Measurements from ENCODE around the gene TMEM221. TPM values are rescaled to one million over a fixed set of nuclear protein-coding genes. Genes with fewer than 3 reads are reported as not detected.

Gene TMEM221
- total and polyA plus RNA-seq, 2 donors from 2014 or later: 0.13 TPM; not detected in 1

GRCh38 chr19:17429641-17430113, 18.8 kb downstream of the TMEM221 start:
- H3K36me3 ChIP-seq (ENCODE audit: control insufficient read depth in 2 of 3, insufficient read depth in 3 of 3, low read length in 3 of 3): no peaks in the 10 kb centered on the region
- no peaks in the 10 kb centered on the region for H3K4me1 ChIP-seq (ENCODE audit: control insufficient read depth in 2 of 3, insufficient read depth in 2 of 3, low read depth in 1 of 3, low read length in 3 of 3)
- no peak overlapping the region for H3K27ac ChIP-seq (ENCODE audit: low read depth in 2 of 2, low read length in 2 of 2)
- intact Hi-C loops (cut with DNase I): no loop called here
- TF ChIP-seq, protein P1, sequence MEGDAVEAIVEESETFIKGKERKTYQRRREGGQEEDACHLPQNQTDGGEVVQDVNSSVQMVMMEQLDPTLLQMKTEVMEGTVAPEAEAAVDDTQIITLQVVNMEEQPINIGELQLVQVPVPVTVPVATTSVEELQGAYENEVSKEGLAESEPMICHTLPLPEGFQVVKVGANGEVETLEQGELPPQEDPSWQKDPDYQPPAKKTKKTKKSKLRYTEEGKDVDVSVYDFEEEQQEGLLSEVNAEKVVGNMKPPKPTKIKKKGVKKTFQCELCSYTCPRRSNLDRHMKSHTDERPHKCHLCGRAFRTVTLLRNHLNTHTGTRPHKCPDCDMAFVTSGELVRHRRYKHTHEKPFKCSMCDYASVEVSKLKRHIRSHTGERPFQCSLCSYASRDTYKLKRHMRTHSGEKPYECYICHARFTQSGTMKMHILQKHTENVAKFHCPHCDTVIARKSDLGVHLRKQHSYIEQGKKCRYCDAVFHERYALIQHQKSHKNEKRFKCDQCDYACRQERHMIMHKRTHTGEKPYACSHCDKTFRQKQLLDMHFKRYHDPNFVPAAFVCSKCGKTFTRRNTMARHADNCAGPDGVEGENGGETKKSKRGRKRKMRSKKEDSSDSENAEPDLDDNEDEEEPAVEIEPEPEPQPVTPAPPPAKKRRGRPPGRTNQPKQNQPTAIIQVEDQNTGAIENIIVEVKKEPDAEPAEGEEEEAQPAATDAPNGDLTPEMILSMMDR (IDR thresholded peaks at IDR 0.05; ENCODE audit: borderline replicate concordance, extremely low read depth, insufficient read depth): no peak
- no peaks in the 10 kb centered on the region for H3K27me3 ChIP-seq (ENCODE audit: control insufficient read depth, insufficient read depth, low read length)
- H3K9ac ChIP-seq (ENCODE audit: low read length in 3 of 3): no peak overlapping the region
- DNase-seq (peak in 3 of 5 donors; percentile 41 to 60 (median 53)), FAIRE-seq (no peak)
- no peak overlapping the region for H3K4me3 ChIP-seq (ENCODE audit: low read length in 3 of 3)
- no peaks in the 10 kb centered on the region for H3K9me3 ChIP-seq (ENCODE audit: control insufficient read depth in 2 of 3, insufficient read depth in 1 of 3, low read length in 3 of 3)

GRCh38 chr19:17424743-17425365, 23.6 kb downstream of the TMEM221 start:
- H3K36me3 ChIP-seq (ENCODE audit: control insufficient read depth in 2 of 3, insufficient read depth in 3 of 3, low read length in 3 of 3): no peaks in the 10 kb centered on the region
- intact Hi-C loops (cut with DNase I): no loop called here
- no peak for FAIRE-seq
- no peak overlapping the region for H3K4me3 ChIP-seq (ENCODE audit: low read length in 3 of 3)
- no peaks in the 10 kb centered on the region for H3K9me3 ChIP-seq (ENCODE audit: control insufficient read depth in 2 of 3, insufficient read depth in 1 of 3, low read length in 3 of 3)
- no peak overlapping the region for H3K9ac ChIP-seq (ENCODE audit: low read length in 3 of 3)
- TF ChIP-seq, protein P1 (IDR thresholded peaks at IDR 0.05; ENCODE audit: borderline replicate concordance, extremely low read depth, insufficient read depth): peak; percentile 22
- peaks cover 0 to 3% (median 0%) of the 10 kb centered on the region in 3 donors for H3K4me1 ChIP-seq (ENCODE audit: control insufficient read depth in 2 of 3, insufficient read depth in 2 of 3, low read depth in 1 of 3, low read length in 3 of 3)
- peak in 4 of 5 donors; percentile 84 to 92 (median 88) for DNase-seq
- no peaks in the 10 kb centered on the region for H3K27me3 ChIP-seq (ENCODE audit: control insufficient read depth, insufficient read depth, low read length)
- H3K27ac ChIP-seq (ENCODE audit: low read depth in 2 of 2, low read length in 2 of 2): no peak overlapping the region

DNA sequence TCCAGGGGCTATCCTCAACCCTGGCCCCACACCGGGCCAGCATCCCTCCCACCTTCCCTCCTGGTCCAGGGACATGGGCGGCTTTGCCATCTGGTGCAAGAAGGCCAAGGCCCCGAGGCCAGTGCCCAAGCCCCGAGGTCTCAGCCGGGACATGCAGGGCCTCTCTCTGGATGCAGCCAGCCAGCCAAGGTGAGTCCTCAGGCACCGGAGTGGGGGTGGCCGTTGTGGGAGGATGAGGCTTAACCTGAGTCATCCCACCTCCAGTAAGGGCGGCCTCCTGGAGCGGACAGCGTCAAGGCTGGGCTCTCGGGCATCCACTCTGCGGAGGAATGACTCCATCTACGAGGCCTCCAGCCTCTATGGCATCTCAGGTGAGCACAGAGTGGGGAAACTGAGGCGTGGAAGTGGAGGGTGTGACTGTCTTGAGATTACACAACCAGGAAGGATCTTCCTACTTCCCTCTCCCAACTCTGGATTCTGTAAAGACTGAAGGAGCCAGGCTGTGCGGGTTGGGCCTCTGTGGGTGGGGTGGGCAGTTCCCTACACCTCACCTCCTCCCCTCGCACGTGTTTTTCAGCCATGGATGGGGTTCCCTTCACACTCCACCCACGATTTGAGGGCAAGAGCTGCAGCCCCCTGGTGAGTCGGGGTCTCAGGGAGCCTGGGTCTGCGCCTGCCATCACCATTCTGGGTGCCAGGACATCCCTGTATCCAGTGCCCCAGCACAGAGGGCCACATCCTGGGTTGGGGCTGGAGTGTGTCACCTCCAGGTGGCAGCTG, 24.8 kb downstream of the TMEM221 start:
- TF ChIP-seq, protein P1 (IDR thresholded peaks at IDR 0.05; ENCODE audit: borderline replicate concordance, extremely low read depth, insufficient read depth): no peak
- no peak for FAIRE-seq
- H3K9me3 ChIP-seq (ENCODE audit: control insufficient read depth in 2 of 3, insufficient read depth in 1 of 3, low read length in 3 of 3): no peaks in the 10 kb centered on the region
- H3K9ac ChIP-seq (ENCODE audit: low read length in 3 of 3): no peak overlapping the region
- intact Hi-C loops (cut with DNase I): no loop called here
- H3K27ac ChIP-seq (ENCODE audit: low read depth in 2 of 2, low read length in 2 of 2): no peak overlapping the region
- no peak overlapping the region for H3K4me3 ChIP-seq (ENCODE audit: low read length in 3 of 3)
- peaks cover 0 to 10% (median 3%) of the 10 kb centered on the region in 3 donors for H3K4me1 ChIP-seq (ENCODE audit: control insufficient read depth in 2 of 3, insufficient read depth in 2 of 3, low read depth in 1 of 3, low read length in 3 of 3)
- H3K36me3 ChIP-seq (ENCODE audit: control insufficient read depth in 2 of 3, insufficient read depth in 3 of 3, low read length in 3 of 3): no peaks in the 10 kb centered on the region
- H3K27me3 ChIP-seq (ENCODE audit: control insufficient read depth, insufficient read depth, low read length): no peaks in the 10 kb centered on the region
- DNase-seq: no peak
